Measurements from ENCODE around the gene SORCS2. TPM values are rescaled to one million over a fixed set of nuclear protein-coding genes. Genes with fewer than 3 reads are reported as not detected.

Gene SORCS2
- total RNA-seq, 4 donors from 2014 or later: 0.07 to 1.2 (median 0.11) TPM

DNA sequence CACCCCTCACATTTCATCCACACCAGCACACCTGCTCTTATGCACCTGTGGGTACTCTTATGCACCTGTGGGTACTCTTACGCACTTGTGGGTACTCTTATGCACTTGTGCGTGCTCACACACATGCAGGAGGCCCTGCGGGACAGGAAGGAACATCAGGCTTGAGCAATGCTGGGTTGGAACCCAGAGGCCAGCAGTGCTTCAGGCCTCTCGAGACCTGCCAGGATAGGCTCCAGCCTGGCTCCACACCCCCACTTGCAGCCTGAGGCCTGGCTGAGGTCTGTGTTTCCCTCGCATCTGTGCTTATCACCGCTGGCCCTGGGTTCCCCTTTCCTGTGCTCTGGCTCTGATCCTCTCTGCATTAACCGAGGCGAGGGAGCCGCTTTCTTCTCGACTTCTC lies 34.7 kb downstream of the SORCS2 start:
- no peak overlapping the region for H3K4me3 ChIP-seq
- no peak for TF ChIP-seq POLR2A (IDR thresholded peaks at IDR 0.05)
- TF ChIP-seq, protein P1, sequence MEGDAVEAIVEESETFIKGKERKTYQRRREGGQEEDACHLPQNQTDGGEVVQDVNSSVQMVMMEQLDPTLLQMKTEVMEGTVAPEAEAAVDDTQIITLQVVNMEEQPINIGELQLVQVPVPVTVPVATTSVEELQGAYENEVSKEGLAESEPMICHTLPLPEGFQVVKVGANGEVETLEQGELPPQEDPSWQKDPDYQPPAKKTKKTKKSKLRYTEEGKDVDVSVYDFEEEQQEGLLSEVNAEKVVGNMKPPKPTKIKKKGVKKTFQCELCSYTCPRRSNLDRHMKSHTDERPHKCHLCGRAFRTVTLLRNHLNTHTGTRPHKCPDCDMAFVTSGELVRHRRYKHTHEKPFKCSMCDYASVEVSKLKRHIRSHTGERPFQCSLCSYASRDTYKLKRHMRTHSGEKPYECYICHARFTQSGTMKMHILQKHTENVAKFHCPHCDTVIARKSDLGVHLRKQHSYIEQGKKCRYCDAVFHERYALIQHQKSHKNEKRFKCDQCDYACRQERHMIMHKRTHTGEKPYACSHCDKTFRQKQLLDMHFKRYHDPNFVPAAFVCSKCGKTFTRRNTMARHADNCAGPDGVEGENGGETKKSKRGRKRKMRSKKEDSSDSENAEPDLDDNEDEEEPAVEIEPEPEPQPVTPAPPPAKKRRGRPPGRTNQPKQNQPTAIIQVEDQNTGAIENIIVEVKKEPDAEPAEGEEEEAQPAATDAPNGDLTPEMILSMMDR (IDR thresholded peaks at IDR 0.05 in 4 of 5, conservative IDR thresholded peaks at IDR 0.05 in 1 of 5): no peak
- in situ Hi-C loops (cut with MboI; ENCODE audit: low sequenced_read_pairs in 4 of 4): no loop called here
- no peaks in the 10 kb centered on the region for H3K4me1 ChIP-seq
- H3K27ac ChIP-seq: no peak overlapping the region
- DNase-seq (no peak), ATAC-seq (no peak)
- H3K9me3 ChIP-seq: no peaks in the 10 kb centered on the region
- no peaks in the 10 kb centered on the region for H3K27me3 ChIP-seq
- no peaks in the 10 kb centered on the region for H3K36me3 ChIP-seq
- intact Hi-C loops (cut with DNase I; ENCODE audit: low total_unique reads): no loop called here

DNA sequence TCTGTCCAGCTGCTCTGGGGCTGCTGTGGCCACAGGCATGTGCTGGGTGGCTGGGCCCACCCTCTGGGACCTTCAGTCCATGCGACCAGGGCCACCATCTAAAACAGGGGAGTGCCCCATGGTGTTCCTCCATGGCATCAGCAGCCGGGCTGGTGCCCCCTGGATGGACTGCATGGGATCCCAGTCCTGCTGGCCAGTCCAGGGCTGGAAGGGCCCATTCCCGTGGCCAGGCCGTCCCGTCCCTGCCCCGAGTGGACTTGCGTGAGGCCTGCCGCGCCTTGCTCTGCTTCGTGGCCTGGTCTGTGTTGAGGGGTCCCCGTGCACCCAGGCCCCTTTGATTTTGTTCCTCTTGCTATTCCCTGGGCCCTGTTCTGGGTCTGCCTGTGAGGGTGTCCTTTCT lies 36.4 kb downstream of the SORCS2 start:
- Histone ChIP-seq H3K36me3 (no peaks in the 10 kb centered on the region), H3K27ac (no peak overlapping the region), H3K9me3 (no peaks in the 10 kb centered on the region), H3K4me3 (no peak overlapping the region), H3K4me1 (no peaks in the 10 kb centered on the region), H3K27me3 (no peaks in the 10 kb centered on the region)
- intact Hi-C loops (cut with DNase I; ENCODE audit: low total_unique reads) (no loop called here), in situ Hi-C loops (cut with MboI; ENCODE audit: low sequenced_read_pairs in 4 of 4) (no loop called here)
- DNase-seq: no peak
- ATAC-seq: no peak
- no peak for TF ChIP-seq POLR2A (IDR thresholded peaks at IDR 0.05)
- TF ChIP-seq, protein P1 (IDR thresholded peaks at IDR 0.05 in 4 of 5, conservative IDR thresholded peaks at IDR 0.05 in 1 of 5): no peak

DNA sequence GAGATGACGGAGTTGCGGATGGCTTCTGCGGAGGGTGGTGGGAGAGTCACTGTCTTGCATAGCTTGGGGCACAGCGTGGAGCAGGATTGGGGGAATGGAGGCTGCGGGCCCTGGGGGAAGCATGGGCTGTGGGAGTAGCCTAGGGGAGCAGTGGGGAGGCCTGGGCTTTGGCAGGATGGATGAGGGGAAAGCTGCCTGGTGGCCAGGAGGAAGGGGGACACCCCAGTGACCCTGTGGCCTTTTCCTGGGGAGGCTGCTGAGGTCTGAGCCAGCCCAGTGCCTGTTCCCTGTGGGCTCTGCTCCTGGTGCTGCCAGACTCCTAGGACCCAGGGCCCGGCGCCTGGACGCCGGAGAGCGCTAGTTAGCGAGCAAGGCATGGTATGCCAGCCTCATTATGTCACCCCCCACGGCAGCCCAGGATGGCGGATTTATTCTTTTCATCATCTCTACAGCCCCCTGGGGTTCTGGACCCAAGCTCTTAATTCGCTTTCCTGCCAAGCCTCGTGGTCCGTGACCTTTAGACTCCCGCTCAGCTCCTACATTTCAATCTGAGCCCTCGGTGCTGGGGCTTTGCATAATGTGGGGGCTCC lies 39.8 kb downstream of the SORCS2 start:
- Histone ChIP-seq H3K36me3 (no peaks in the 10 kb centered on the region), H3K27ac (no peak overlapping the region), H3K4me1 (peaks cover 0 to under 1% of the 10 kb centered on the region in 2 donors), H3K9me3 (no peaks in the 10 kb centered on the region), H3K4me3 (no peak overlapping the region), H3K27me3 (no peaks in the 10 kb centered on the region)
- ATAC-seq (no peak), DNase-seq (no peak)
- TF ChIP-seq, protein P1 (IDR thresholded peaks at IDR 0.05 in 4 of 5, conservative IDR thresholded peaks at IDR 0.05 in 1 of 5): no peak
- no peak for TF ChIP-seq POLR2A (IDR thresholded peaks at IDR 0.05)
- in situ Hi-C loops (cut with MboI; ENCODE audit: low sequenced_read_pairs in 4 of 4) (no loop called here), intact Hi-C loops (cut with DNase I; ENCODE audit: low total_unique reads) (no loop called here)

DNA sequence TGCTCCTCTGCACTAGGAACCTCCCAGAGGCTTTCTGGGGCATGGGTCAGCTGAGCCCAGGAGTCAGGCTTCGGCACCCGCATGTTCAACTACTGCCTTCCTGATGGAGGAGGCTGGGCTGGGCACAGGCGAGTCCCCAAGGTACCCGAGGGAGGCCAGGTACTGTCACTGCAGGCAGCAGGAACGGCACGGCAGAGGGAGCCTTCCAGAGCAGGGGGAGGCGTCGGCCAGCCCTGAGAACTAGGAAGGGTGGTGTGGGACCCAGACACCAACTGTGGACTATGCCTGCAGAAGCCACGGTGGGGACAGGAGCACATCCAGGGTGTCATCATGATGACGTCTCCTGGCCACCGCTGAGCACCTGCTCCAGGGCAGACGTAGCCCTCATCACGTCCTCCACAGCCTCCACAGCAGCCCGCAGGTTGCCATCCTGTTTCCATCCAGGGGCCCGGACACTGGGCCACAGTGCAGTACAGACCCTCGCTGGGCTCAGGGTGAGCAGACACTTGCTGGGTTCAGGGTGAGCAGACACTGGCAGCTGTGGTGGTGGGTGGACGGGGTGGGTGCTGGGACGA lies 40.8 kb downstream of the SORCS2 start:
- intact Hi-C loops (cut with DNase I; ENCODE audit: low total_unique reads) (no loop called here), in situ Hi-C loops (cut with MboI; ENCODE audit: low sequenced_read_pairs in 4 of 4) (no loop called here)
- ATAC-seq (no peak), DNase-seq (no peak)
- Histone ChIP-seq H3K27ac (no peak overlapping the region), H3K9me3 (no peaks in the 10 kb centered on the region), H3K27me3 (no peaks in the 10 kb centered on the region), H3K4me3 (no peak overlapping the region), H3K36me3 (no peaks in the 10 kb centered on the region), H3K4me1 (peaks cover 0 to 2% of the 10 kb centered on the region in 2 donors)
- TF ChIP-seq, protein P1 (IDR thresholded peaks at IDR 0.05 in 4 of 5, conservative IDR thresholded peaks at IDR 0.05 in 1 of 5): no peak
- TF ChIP-seq POLR2A (IDR thresholded peaks at IDR 0.05): no peak

All from gastrocnemius medialis (tissue), 4 donors.